Hepatocyte (in vitro differentiated cells): Measurements from ENCODE around the gene GRID1. TPM values are rescaled to one million over a fixed set of nuclear protein-coding genes. Genes with fewer than 3 reads are reported as not detected.

Source experiments
- DNase-seq: peaks from one replicate; pipeline ENCODE4 v3.0.0-alpha.2; 2016; ENCODE audit warnings: low spot score
- H2AFZ ChIP-seq: fragments of 200-600 bp; sonication (generic); 2 replicates; pipeline ENCODE4 v1.6.0; 2016; ENCODE audit warnings: antibody characterized with exemption, mild to moderate bottlenecking
- H3K27ac ChIP-seq: fragments of 200-600 bp; sonication (generic); 2 replicates; pipeline ENCODE4 v1.5.1; 2016; ENCODE audit warnings: mild to moderate bottlenecking
- H3K27me3 ChIP-seq: fragments of 200-600 bp; sonication (generic); 2 replicates; pipeline ENCODE4 v1.6.1; 2016
- H3K36me3 ChIP-seq: fragments of 200-600 bp; sonication (generic); replicated peaks from 2 replicates; pipeline ENCODE4 v1.5.1; 2016; ENCODE audit warnings: low read depth; ENCODE audit not compliant: insufficient read depth
- H3K4me1 ChIP-seq: fragments of 200-600 bp; sonication (generic); 2 replicates; pipeline ENCODE4 v1.5.1; 2016; ENCODE audit warnings: mild to moderate bottlenecking, moderate library complexity; ENCODE audit not compliant: insufficient read depth
- H3K4me2 ChIP-seq: fragments of 200-600 bp; sonication (generic); 2 replicates; pipeline ENCODE4 v1.6.0; 2016
- H3K4me3 ChIP-seq: fragments of 200-600 bp; sonication (generic); 2 replicates; pipeline ENCODE4 v1.5.1; 2016; ENCODE audit warnings: mild to moderate bottlenecking
- H3K79me2 ChIP-seq: fragments of 200-600 bp; sonication (generic); 2 replicates; pipeline ENCODE4 v1.6.0; 2017; ENCODE audit warnings: mild to moderate bottlenecking
- H3K9me2 ChIP-seq: fragments of 200-600 bp; sonication (generic); replicated peaks from 2 replicates; pipeline ENCODE4 v1.6.0; 2017; ENCODE audit warnings: mild to moderate bottlenecking; ENCODE audit not compliant: insufficient read depth
- H3K9me3 ChIP-seq: fragments of 200-600 bp; sonication (generic); 2 replicates; pipeline ENCODE4 v1.5.1; 2016; ENCODE audit warnings: low read depth, mild to moderate bottlenecking
- H4K20me1 ChIP-seq: fragments of 200-600 bp; sonication (generic); 2 replicates; pipeline ENCODE4 v1.6.0; 2016; ENCODE audit warnings: mild to moderate bottlenecking; ENCODE audit not compliant: insufficient read depth, poor library complexity, severe bottlenecking
- EZH2 ChIP-seq: fragments of 200-600 bp; sonication (generic); IDR thresholded peaks from 2 replicates; pipeline ENCODE4 v1.6.1; 2016; ENCODE audit warnings: antibody characterized with exemption, mild to moderate bottlenecking, borderline replicate concordance
- EZH2phosphoT487 ChIP-seq: fragments of 200-600 bp; sonication (generic); IDR thresholded peaks from one replicate; pipeline ENCODE4 v1.6.1; 2018; ENCODE audit warnings: antibody characterized with exemption, mild to moderate bottlenecking, low read depth, moderate library complexity; ENCODE audit not compliant: unreplicated experiment, severe bottlenecking
- WGBS: methylation state at CpG from one replicate; pipeline ENCODE4 v1.1.6; 2016; ENCODE audit warnings: low lambda C conversion rate; ENCODE audit errors: missing lambda C conversion rate; 5-methylcytosine and 5-hydroxymethylcytosine counted together
- polyA plus RNA-seq: library from polyadenylated mRNA; unstranded; fragments of >200 nt; fragmentation: Nextera tagmentation; extraction: Ambion mirVana; gene quantifications from 2 replicates; pipeline ENCODE4 v1.2.1, GENCODE V29; 2016
- total RNA-seq: library from RNA; depleted of rRNA; stranded (reverse); fragments of >200 nt; gene quantifications from 2 replicates; pipeline ENCODE4 v1.2.3, GENCODE V29; 2014
- TF ChIP-seq, protein P1 (sequence below): fragments of 200-600 bp; sonication (generic); IDR thresholded peaks from 2 replicates; pipeline ENCODE4 v1.5.1; 2016; ENCODE audit warnings: antibody characterized with exemption, mild to moderate bottlenecking; ENCODE audit not compliant: poor library complexity

The GRID1 gene
- total and polyA plus RNA-seq, 2 experiments from 2014 or later: 0.07 to 0.37 TPM

DNA sequence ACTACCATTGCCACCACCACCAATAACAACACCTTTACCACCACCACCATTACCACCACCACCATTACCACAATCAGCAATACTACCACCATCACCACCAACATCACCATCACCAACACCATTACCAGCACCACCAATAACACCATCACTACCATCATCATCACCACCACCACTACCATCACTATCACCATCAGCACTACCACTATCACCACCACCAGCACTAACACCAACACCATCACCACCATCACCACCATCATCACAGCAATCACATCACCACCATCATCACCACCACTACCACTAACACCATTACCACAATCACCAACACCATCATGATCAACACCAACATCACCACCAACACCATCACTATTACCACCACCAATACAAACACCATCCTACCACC lies 249.5 kb downstream of the GRID1 start:
- Histone ChIP-seq H3K4me3 (no peak overlapping the region), H3K9me3 (no peaks in the 10 kb centered on the region), H2AFZ (no peak overlapping the region), H3K36me3 (no peaks in the 10 kb centered on the region), H3K9me2 (no peaks in the 10 kb centered on the region), H3K27me3 (peaks cover 5% of the 10 kb centered on the region), H4K20me1 (no peaks in the 10 kb centered on the region), H3K4me2 (no peak overlapping the region), H3K4me1 (no peaks in the 10 kb centered on the region), H3K79me2 (no peaks in the 10 kb centered on the region), H3K27ac (no peak overlapping the region)
- DNase-seq: no peak
- TF ChIP-seq EZH2phosphoT487 (no peak), EZH2 (no peak)
- TF ChIP-seq, protein P1, sequence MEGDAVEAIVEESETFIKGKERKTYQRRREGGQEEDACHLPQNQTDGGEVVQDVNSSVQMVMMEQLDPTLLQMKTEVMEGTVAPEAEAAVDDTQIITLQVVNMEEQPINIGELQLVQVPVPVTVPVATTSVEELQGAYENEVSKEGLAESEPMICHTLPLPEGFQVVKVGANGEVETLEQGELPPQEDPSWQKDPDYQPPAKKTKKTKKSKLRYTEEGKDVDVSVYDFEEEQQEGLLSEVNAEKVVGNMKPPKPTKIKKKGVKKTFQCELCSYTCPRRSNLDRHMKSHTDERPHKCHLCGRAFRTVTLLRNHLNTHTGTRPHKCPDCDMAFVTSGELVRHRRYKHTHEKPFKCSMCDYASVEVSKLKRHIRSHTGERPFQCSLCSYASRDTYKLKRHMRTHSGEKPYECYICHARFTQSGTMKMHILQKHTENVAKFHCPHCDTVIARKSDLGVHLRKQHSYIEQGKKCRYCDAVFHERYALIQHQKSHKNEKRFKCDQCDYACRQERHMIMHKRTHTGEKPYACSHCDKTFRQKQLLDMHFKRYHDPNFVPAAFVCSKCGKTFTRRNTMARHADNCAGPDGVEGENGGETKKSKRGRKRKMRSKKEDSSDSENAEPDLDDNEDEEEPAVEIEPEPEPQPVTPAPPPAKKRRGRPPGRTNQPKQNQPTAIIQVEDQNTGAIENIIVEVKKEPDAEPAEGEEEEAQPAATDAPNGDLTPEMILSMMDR: no peak

DNA sequence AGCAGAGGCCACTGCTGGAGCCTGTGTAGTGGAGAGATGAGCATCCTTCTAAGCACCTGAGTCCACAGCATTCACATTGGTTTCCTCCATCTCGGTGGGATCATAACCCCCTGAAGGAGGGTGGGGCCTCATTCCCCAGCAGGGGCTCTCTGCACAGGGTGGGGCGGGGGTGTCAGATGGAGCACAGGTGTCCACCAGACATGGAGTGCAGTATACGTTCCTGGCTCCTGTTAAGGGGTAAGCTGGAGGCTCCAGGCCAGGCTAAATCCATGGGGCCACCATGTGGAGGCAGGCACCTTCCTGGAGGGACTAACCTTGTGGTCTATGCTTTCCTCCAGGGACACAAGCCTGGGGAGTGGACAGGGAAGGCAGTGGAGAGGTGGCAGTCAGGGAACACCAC lies 252.6 kb downstream of the GRID1 start:
- H2AFZ ChIP-seq: no peak overlapping the region
- no peaks in the 10 kb centered on the region for H3K9me2 ChIP-seq
- no peaks in the 10 kb centered on the region for H3K9me3 ChIP-seq
- TF ChIP-seq EZH2: no peak
- TF ChIP-seq, protein P1: no peak
- TF ChIP-seq EZH2phosphoT487: no peak
- H3K36me3 ChIP-seq: no peaks in the 10 kb centered on the region
- no peaks in the 10 kb centered on the region for H4K20me1 ChIP-seq
- WGBS: 66% methylated on average over 3 of the region's 3 CpGs
- H3K79me2 ChIP-seq: no peaks in the 10 kb centered on the region
- H3K4me3 ChIP-seq: no peak overlapping the region
- H3K27me3 ChIP-seq: peaks cover 5% of the 10 kb centered on the region
- no peak for DNase-seq
- no peaks in the 10 kb centered on the region for H3K4me1 ChIP-seq
- H3K4me2 ChIP-seq: no peak overlapping the region
- no peak overlapping the region for H3K27ac ChIP-seq

- Histone ChIP-seq H3K27me3 (peaks cover 5% of the 10 kb centered on the region), H3K36me3 (no peaks in the 10 kb centered on the region), H3K4me1 (no peaks in the 10 kb centered on the region), H3K4me3 (no peak overlapping the region), H3K4me2 (no peak overlapping the region), H3K9me2 (no peaks in the 10 kb centered on the region), H3K79me2 (no peaks in the 10 kb centered on the region), H3K27ac (no peak overlapping the region), H4K20me1 (no peaks in the 10 kb centered on the region), H3K9me3 (no peaks in the 10 kb centered on the region), H2AFZ (no peak overlapping the region)
- TF ChIP-seq EZH2phosphoT487 (no peak), EZH2 (no peak)
- TF ChIP-seq, protein P1: no peak
- DNase-seq: no peak
- 88% methylated on average over 4 of the region's 4 CpGs for WGBS
Observed at GRCh38 chr10:86113501-86113900, 253.1 kb downstream of the GRID1 start.

- H3K4me2 ChIP-seq: no peak overlapping the region
- H3K36me3 ChIP-seq: no peaks in the 10 kb centered on the region
- no peak overlapping the region for H3K27ac ChIP-seq
- H4K20me1 ChIP-seq: no peaks in the 10 kb centered on the region
- H3K27me3 ChIP-seq: peaks cover 5% of the 10 kb centered on the region
- TF ChIP-seq EZH2 (no peak), EZH2phosphoT487 (no peak)
- no peaks in the 10 kb centered on the region for H3K9me3 ChIP-seq
- no peaks in the 10 kb centered on the region for H3K9me2 ChIP-seq
- H3K79me2 ChIP-seq: no peaks in the 10 kb centered on the region
- no peak for DNase-seq
- no peak overlapping the region for H3K4me3 ChIP-seq
- WGBS: 87% methylated on average over 1 of the region's 1 CpG
- H3K4me1 ChIP-seq: no peaks in the 10 kb centered on the region
- H2AFZ ChIP-seq: no peak overlapping the region
Observed at GRCh38 chr10:86113044-86113443, 253.6 kb downstream of the GRID1 start.
